GM20000 (cell line): Measurements from ENCODE around the gene TCF4.

Experiments
- DNase-seq: peaks from one replicate; pipeline ENCODE4 v3.0.0; 2012; ENCODE audit warnings: low spot score
- CTCF ChIP-seq: IDR thresholded peaks from 2 replicates; pipeline ENCODE4 v1.5.1; 2012; ENCODE audit warnings: mild to moderate bottlenecking, control low read depth; ENCODE audit errors: extremely low read depth, missing control alignments

The TCF4 gene

GRCh38 chr18:55452123-55452611 lies 135.8 kb downstream of the TCF4 start:
- TF ChIP-seq CTCF, result no peak

GRCh38 chr18:55449412-55450140 lies 138.4 kb downstream of the TCF4 start:
- TF ChIP-seq CTCF, result no peak
- DNase-seq, result no peak

More at GRCh38 chr18:55452123-55452611, 135.8 kb downstream of the TCF4 start:
- DNase-seq, result no peak

GRCh38 chr18:55448420-55448819 lies 139.6 kb downstream of the TCF4 start:
- no peak for TF ChIP-seq CTCF
- no peak for DNase-seq

- no peak for TF ChIP-seq CTCF
- DNase-seq, result no peak
These were observed 140.3 kb downstream of the TCF4 start for GRCh38 chr18:55447672-55448018.

GRCh38 chr18:55446996-55447671 lies 140.9 kb downstream of the TCF4 start:
- no peak for TF ChIP-seq CTCF
- no peak for DNase-seq

GRCh38 chr18:55444536-55444935 lies 143.5 kb downstream of the TCF4 start:
- no peak for TF ChIP-seq CTCF

GRCh38 chr18:55443776-55444175 lies 144.2 kb downstream of the TCF4 start:
- no peak for DNase-seq
- TF ChIP-seq CTCF, result no peak

More at GRCh38 chr18:55444536-55444935, 143.5 kb downstream of the TCF4 start:
- no peak for DNase-seq
